Liver (tissue), 9 donors: ENCODE data around the gene CGAS. TPM values are rescaled to one million over a fixed set of nuclear protein-coding genes. Genes with fewer than 3 reads are reported as not detected.

ENCODE experiments used
- DNase-seq: peaks from one replicate; pipeline ENCODE4 v3.0.0-alpha.2; 2017; ENCODE audit warnings: low spot score
- H3K27ac ChIP-seq, 2 donors: one replicate each; pipeline ENCODE4 v1.7.0; 2013; ENCODE audit warnings: inconsistent platforms in 2 of 2, low read length in 2 of 2, control low read depth in 1 of 2, low read depth in 1 of 2, mild to moderate bottlenecking in 1 of 2
- H3K27me3 ChIP-seq, 4 donors: one replicate each; pipeline versions ENCODE4 v1.6.1 to v1.7.0; 2013; ENCODE audit warnings: low read length in 3 of 4, inconsistent platforms in 1 of 4, mild to moderate bottlenecking in 1 of 4, moderate library complexity in 1 of 4; ENCODE audit not compliant: control insufficient read depth in 4 of 4, insufficient read depth in 4 of 4
- H3K36me3 ChIP-seq, 4 donors: one replicate each; pipeline versions ENCODE4 v1.6.1 to v1.7.0; 2013; ENCODE audit warnings: low read length in 3 of 4, mild to moderate bottlenecking in 3 of 4, low read depth in 1 of 4, moderate library complexity in 1 of 4; ENCODE audit not compliant: control insufficient read depth in 4 of 4, insufficient read depth in 3 of 4
- H3K4me1 ChIP-seq, 4 donors: one replicate each; pipeline versions ENCODE4 v1.6.1 to v1.7.0; 2013; ENCODE audit warnings: low read length in 3 of 4, mild to moderate bottlenecking in 3 of 4, moderate library complexity in 1 of 4; ENCODE audit not compliant: control insufficient read depth in 4 of 4, insufficient read depth in 4 of 4
- H3K4me3 ChIP-seq, 3 donors: one replicate each; pipeline versions ENCODE4 v1.6.1 to v1.7.0; 2013; ENCODE audit warnings: low read length in 3 of 3, control low read depth in 1 of 3, low read depth in 1 of 3, mild to moderate bottlenecking in 1 of 3
- H3K9ac ChIP-seq, 2 donors: one replicate each; pipeline ENCODE4 v1.7.0; 2013; ENCODE audit warnings: low read length in 2 of 2, mild to moderate bottlenecking in 2 of 2, moderate library complexity in 2 of 2, control low read depth in 1 of 2, low read depth in 1 of 2
- H3K9me3 ChIP-seq, 4 donors: one replicate each; pipeline versions ENCODE4 v1.6.1 to v1.7.0; 2013; ENCODE audit warnings: low read length in 3 of 4; ENCODE audit not compliant: control insufficient read depth in 4 of 4
- ATF3 ChIP-seq: IDR thresholded peaks from 2 replicates; pipeline ENCODE4 v1.6.1; 2016; ENCODE audit warnings: antibody characterized with exemption
- CTCF ChIP-seq: fragments of 150-350 bp; IDR thresholded peaks from 2 replicates; pipeline ENCODE4 v1.5.1; 2017; ENCODE audit warnings: improper control_type of control experiment, low read depth, low read length; ENCODE audit not compliant: missing input control
- EGR1 ChIP-seq, 2 donors: IDR thresholded peaks; 2 replicates each; pipeline ENCODE4 v1.6.1; 2016 to 2018; ENCODE audit warnings: antibody characterized with exemption in 2 of 2, low read depth in 2 of 2
- FOXA1 ChIP-seq: IDR thresholded peaks from 2 replicates; pipeline ENCODE4 v1.6.1; 2016; ENCODE audit warnings: antibody characterized with exemption
- FOXA2 ChIP-seq: IDR thresholded peaks from 2 replicates; pipeline ENCODE4 v1.6.1; 2016; ENCODE audit warnings: antibody characterized with exemption
- GABPA ChIP-seq, 2 donors: IDR thresholded peaks in 1 of 2; conservative IDR thresholded peaks in 1 of 2; 2 replicates each; pipeline ENCODE4 v1.6.1; 2016; ENCODE audit warnings: antibody characterized with exemption in 2 of 2, mild to moderate bottlenecking in 1 of 2, moderate library complexity in 1 of 2
- HNF4A ChIP-seq, 2 donors: conservative IDR thresholded peaks; 2 replicates each; pipeline ENCODE4 v1.6.1; 2016; ENCODE audit warnings: antibody characterized with exemption in 2 of 2, mild to moderate bottlenecking in 2 of 2
- HNF4G ChIP-seq: IDR thresholded peaks from 2 replicates; pipeline ENCODE4 v1.6.1; 2016; ENCODE audit warnings: antibody characterized with exemption
- JUND ChIP-seq, 2 donors: IDR thresholded peaks; 2 replicates each; pipeline ENCODE4 v1.6.1; 2016; ENCODE audit warnings: antibody characterized with exemption in 2 of 2
- MAX ChIP-seq: IDR thresholded peaks from 2 replicates; pipeline ENCODE4 v1.6.1; 2016; ENCODE audit warnings: antibody characterized with exemption
- NR2F2 ChIP-seq: IDR thresholded peaks from 2 replicates; pipeline ENCODE4 v1.6.1; 2016; ENCODE audit warnings: antibody characterized with exemption
- RAD21 ChIP-seq, 2 donors: IDR thresholded peaks; 2 replicates each; pipeline ENCODE4 v1.6.1; 2016; ENCODE audit warnings: antibody characterized with exemption in 2 of 2, mild to moderate bottlenecking in 2 of 2
- REST ChIP-seq: IDR thresholded peaks from 2 replicates; pipeline ENCODE4 v1.6.1; 2016; ENCODE audit warnings: antibody characterized with exemption, mild to moderate bottlenecking
- RXRA ChIP-seq, 2 donors: IDR thresholded peaks; 2 replicates each; pipeline ENCODE4 v1.6.1; 2017 to 2018; ENCODE audit warnings: antibody characterized with exemption in 2 of 2, mild to moderate bottlenecking in 1 of 2
- SP1 ChIP-seq: IDR thresholded peaks from 2 replicates; pipeline ENCODE4 v1.6.1; 2018; ENCODE audit warnings: antibody characterized with exemption, mild to moderate bottlenecking
- TAF1 ChIP-seq: conservative IDR thresholded peaks from 2 replicates; pipeline ENCODE4 v1.6.1; 2016; ENCODE audit warnings: antibody characterized with exemption, mild to moderate bottlenecking
- YY1 ChIP-seq: IDR thresholded peaks from 2 replicates; pipeline ENCODE4 v1.6.1; 2016; ENCODE audit warnings: antibody characterized with exemption, mild to moderate bottlenecking
- ZBTB33 ChIP-seq: IDR thresholded peaks from 2 replicates; pipeline ENCODE4 v1.6.1; 2016; ENCODE audit warnings: antibody characterized with exemption
- WGBS: extraction: QIAGEN DNeasy Blood & Tissue Kit; methylation state at CpG from one replicate; pipeline ENCODE4 v1.1.7; 2013; 5-methylcytosine and 5-hydroxymethylcytosine counted together
- polyA plus RNA-seq, 2 donors: library from polyadenylated mRNA; stranded (reverse) in 1 of 2; unstranded in 1 of 2; fragments of 200-250 nt in 1 of 2; fragments of >200 nt in 1 of 2; fragmentation: Nextera tagmentation in 1 of 2; extraction: Ambion mirVana in 1 of 2; gene quantifications; one replicate each; pipeline versions ENCODE4 v1.2.1 to v1.2.3, GENCODE V29; 2013 to 2015
- total RNA-seq, 2 donors: library from RNA; depleted of rRNA; stranded (reverse); fragments of >200 nt; gene quantifications; one replicate each; pipeline ENCODE4 v1.2.3, GENCODE V29; 2014
- donor health status: healthy.
- donor health status: healthy.
- donor health status: healthy.
- donor health status: healthy.
- donor health status: healthy.

The CGAS gene
- total and polyA plus RNA-seq, 4 donors: 0.36 to 4.9 (median 1.2) TPM

GRCh38 chr6:73377225-73377624, 74.9 kb downstream of the CGAS start:
- H3K9me3 ChIP-seq: peaks cover 0 to 2% (median under 1%) of the 10 kb centered on the region in 4 donors
- no peak overlapping the region for H3K9ac ChIP-seq
- no peak overlapping the region for H3K27ac ChIP-seq
- H3K36me3 ChIP-seq: no peaks in the 10 kb centered on the region
- 63% methylated on average over 3 of the region's 3 CpGs for WGBS
- no peak for DNase-seq
- no peak overlapping the region for H3K4me3 ChIP-seq
- H3K27me3 ChIP-seq: no peaks in the 10 kb centered on the region
- H3K4me1 ChIP-seq: no peaks in the 10 kb centered on the region
- TF ChIP-seq CTCF (no peak), ATF3 (no peak), SP1 (no peak), ZBTB33 (no peak), MAX (no peak), GABPA (IDR thresholded peaks at IDR 0.05 in 1 of 2, conservative IDR thresholded peaks at IDR 0.05 in 1 of 2) (no peak), FOXA2 (no peak), FOXA1 (no peak), RXRA (IDR thresholded peaks at IDR 0.05) (no peak), NR2F2 (no peak), HNF4G (no peak), YY1 (no peak), JUND (IDR thresholded peaks at IDR 0.05) (no peak), TAF1 (no peak), EGR1 (IDR thresholded peaks at IDR 0.05; ENCODE audit: low read depth in 2 of 2) (no peak), REST (no peak), RAD21 (IDR thresholded peaks at IDR 0.05) (no peak), HNF4A (conservative IDR thresholded peaks at IDR 0.05) (no peak)
